Esophagus squamous epithelium (tissue), 4 donors: ENCODE data around the gene PNPLA5.

ENCODE experiments used
- CTCF ChIP-seq, 6 experiments: fragments of 450-650 bp in 4 of 6; fragments of 200-600 bp in 2 of 6; sonication (generic) in 2 of 6; IDR thresholded peaks; one replicate each; pipeline ENCODE4 v1.5.1; 2016 to 2019; ENCODE audit warnings: antibody characterized with exemption in 6 of 6, mild to moderate bottlenecking in 4 of 6, moderate library complexity in 4 of 6
- POLR2A ChIP-seq, 4 donors: fragments of 450-650 bp; IDR thresholded peaks; one replicate each; pipeline ENCODE4 v1.6.1; 2017; ENCODE audit warnings: antibody characterized with exemption in 4 of 4, mild to moderate bottlenecking in 4 of 4, moderate library complexity in 3 of 4

DNA sequence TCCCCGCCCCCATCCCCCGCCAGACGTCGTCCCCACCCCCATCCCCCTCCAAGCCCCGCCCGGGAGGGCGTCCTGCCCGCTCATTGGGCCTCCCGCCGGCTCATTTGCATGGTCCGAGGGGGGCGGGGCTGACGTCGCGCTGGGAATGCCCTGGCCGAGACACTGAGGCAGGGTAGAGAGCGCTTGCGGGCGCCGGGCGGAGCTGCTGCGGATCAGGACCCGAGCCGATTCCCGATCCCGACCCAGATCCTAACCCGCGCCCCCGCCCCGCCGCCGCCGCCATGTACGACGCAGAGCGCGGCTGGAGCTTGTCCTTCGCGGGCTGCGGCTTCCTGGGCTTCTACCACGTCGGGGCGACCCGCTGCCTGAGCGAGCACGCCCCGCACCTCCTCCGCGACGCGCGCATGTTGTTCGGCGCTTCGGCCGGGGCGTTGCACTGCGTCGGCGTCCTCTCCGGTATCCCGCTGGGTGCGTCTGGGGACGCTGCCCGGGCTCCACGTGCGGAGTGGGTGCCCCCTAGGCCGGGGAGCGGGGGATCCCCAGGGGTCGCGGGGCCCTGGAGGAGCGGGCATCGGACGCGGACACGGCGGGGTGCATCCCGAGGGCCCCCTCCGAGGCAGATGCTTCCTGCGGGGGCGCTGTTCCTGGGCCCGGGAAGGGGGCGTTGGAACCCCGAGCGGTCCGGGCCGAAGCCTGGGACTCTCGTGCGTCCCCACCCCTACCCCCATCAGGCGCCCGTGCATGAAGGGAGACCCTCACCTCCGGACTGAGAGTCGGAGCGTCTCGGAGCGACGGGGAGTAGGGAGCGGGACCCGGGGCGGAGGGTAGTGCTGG, 32.0 kb upstream of the PNPLA5 start, which contains the start of gene PNPLA3:
- TF ChIP-seq CTCF (IDR thresholded peaks at IDR 0.05) (no peak), POLR2A (IDR thresholded peaks at IDR 0.05) (peak in 1 of 4 donors; percentile 67)
